Measurements from ENCODE around the gene CEACAM1.
"Not testable (repeated sequence)": the region's sequence is repeated elsewhere in the genome, so short reads cannot be mapped to it uniquely, and the experiment has no call there.

CEACAM1 gene

DNA sequence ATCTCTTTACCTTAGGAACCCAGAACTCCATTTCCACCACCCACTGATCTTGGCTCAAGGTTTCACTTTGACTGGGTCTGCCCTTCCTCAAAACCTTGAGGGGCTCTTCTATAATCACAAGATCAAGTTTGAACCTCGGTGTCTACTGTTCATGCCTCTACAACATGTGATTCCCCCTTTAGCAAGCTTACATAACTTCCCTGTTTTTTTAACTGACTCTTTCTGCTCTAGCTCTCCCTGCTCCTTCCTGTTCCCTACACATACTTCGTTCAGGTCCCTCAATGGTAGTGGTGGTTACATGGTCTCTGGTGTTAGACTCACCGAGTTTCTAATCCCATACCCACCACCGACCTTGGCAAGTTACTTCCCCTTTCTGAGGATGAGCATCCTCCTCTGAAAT is 39.7 kb upstream of the CEACAM1 start:
- TF ChIP-seq, protein P1, sequence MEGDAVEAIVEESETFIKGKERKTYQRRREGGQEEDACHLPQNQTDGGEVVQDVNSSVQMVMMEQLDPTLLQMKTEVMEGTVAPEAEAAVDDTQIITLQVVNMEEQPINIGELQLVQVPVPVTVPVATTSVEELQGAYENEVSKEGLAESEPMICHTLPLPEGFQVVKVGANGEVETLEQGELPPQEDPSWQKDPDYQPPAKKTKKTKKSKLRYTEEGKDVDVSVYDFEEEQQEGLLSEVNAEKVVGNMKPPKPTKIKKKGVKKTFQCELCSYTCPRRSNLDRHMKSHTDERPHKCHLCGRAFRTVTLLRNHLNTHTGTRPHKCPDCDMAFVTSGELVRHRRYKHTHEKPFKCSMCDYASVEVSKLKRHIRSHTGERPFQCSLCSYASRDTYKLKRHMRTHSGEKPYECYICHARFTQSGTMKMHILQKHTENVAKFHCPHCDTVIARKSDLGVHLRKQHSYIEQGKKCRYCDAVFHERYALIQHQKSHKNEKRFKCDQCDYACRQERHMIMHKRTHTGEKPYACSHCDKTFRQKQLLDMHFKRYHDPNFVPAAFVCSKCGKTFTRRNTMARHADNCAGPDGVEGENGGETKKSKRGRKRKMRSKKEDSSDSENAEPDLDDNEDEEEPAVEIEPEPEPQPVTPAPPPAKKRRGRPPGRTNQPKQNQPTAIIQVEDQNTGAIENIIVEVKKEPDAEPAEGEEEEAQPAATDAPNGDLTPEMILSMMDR (IDR thresholded peaks at IDR 0.05; ENCODE audit: low read depth, low read length, missing control alignments) = no peak
- no peak for DNase-seq (ENCODE audit: low read depth)
- in situ Hi-C loops (cut with HindIII; ENCODE audit: low sequenced_read_pairs) = no loop called here
- H3K4me3 ChIP-seq (ENCODE audit: low read depth, low read length) = no peak overlapping the region

DNA sequence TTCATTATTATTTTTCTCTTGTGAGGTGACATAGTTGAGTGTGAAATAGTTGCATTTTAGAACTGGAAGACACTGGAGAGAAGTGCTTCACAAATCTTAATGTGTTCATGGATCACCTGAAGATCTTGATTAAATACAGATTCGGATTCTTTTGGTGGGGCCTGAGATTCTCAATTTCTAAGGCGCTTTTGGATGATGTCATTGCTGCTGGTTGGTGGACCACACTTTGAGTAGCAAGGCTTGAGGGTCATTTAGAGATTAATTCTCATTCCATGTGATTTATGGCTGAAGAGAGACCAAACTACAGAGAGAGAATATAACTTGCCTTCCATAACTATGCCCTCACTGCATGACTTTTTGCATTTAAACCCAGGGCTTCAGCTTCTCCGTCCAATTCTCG is 39.3 kb upstream of the CEACAM1 start:
- in situ Hi-C loops (cut with HindIII; ENCODE audit: low sequenced_read_pairs) = no loop called here
- H3K4me3 ChIP-seq (ENCODE audit: low read depth, low read length) = no peak overlapping the region
- TF ChIP-seq, protein P1 (IDR thresholded peaks at IDR 0.05; ENCODE audit: low read depth, low read length, missing control alignments) = no peak
- DNase-seq (ENCODE audit: low read depth) = no peak

DNA sequence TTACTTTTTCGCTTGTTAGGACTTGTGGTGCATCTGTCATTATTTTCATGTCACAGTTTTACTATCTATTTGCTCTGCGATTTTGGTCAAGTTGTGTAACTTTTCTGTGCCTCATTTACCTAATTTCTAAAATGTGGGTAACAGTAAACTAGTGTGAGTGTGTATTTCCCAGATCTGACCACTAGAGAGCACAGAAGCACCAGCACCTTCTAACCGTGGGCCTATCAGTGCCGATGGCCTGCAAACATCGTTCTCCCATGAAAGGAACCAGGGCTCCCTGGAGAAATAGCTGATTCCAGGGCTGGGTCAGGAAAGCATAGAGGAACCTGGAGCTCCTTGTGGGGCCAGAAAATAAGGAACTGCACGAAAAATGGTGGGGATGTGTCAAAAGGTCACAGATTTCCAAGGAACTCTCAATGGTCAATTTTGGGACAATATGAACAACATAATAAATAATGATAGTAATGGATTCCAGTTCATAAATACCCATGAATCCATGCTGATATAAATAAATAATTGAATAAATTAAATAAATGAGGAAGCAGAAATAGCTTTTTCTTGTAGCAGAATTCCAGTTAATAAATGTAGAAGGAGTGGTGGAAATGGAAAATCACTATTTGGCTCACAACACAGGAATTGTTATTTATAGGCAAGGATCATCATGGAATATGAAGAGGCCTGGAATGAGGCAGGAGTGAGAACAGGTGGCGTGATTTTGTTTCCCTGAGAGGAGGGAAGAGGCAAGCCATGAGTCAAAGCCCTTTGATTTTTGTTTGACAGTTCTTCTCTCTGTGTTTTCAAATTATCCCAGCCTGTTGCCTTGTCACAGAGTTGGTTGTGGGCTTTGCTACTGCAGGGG is 35.3 kb upstream of the CEACAM1 start:
- TF ChIP-seq, protein P1 (IDR thresholded peaks at IDR 0.05; ENCODE audit: low read depth, low read length, missing control alignments) = peak; percentile 76
- H3K4me3 ChIP-seq (ENCODE audit: low read depth, low read length) = no peak overlapping the region
- in situ Hi-C loops (cut with HindIII; ENCODE audit: low sequenced_read_pairs) = no loop called here
- peak; percentile 6 for DNase-seq (ENCODE audit: low read depth)

DNA sequence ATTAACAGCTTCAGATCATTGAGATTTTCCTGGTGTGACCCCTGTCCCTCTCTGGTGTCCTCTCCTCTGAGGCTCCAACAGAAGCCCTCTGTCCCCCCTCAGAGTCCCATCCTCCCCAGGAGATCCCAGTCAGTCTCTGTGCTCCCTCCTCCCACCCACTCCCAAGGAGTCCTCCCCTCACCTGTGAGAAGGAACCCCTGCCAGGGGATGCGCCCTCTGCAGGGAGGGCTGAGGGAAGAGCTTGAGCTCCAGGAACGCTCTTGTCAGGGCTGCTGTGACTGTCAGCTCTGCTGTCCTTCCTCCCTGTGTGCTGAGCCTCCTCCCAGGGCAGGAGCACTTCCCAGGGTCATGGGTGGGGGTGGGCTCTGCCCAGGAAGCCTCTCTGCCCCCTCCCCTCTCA is 33.2 kb upstream of the CEACAM1 start:
- no peak overlapping the region for H3K4me3 ChIP-seq (ENCODE audit: low read depth, low read length)

DNA sequence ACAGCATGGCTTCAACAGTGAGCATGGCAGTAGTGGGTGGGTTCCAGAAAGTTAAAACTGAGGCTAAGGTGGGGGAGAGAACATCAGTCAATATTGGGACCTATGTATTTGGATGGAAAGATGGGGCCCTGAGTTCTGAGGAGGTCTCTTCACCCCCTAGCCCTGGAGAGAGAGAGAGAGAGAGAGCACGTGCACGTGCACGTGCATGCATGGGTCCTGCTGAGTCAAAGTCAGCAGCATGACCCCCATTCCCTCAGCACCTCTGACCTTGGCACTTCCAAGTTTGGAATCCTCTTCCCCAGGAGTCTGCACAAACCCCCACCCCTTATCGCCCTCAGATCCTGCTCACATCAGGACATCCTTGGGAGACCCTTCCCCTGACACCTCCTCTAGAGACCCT is 32.5 kb upstream of the CEACAM1 start:
- TF ChIP-seq, protein P1 (IDR thresholded peaks at IDR 0.05; ENCODE audit: low read depth, low read length, missing control alignments) = no peak
- in situ Hi-C loops (cut with HindIII; ENCODE audit: low sequenced_read_pairs) = no loop called here
- no peak for DNase-seq (ENCODE audit: low read depth)
- H3K4me3 ChIP-seq (ENCODE audit: low read depth, low read length) = no peak overlapping the region

More for the DNA sequence above, 33.2 kb upstream of the CEACAM1 start:
- DNase-seq (ENCODE audit: low read depth) = no peak
- TF ChIP-seq, protein P1 (IDR thresholded peaks at IDR 0.05; ENCODE audit: low read depth, low read length, missing control alignments) = no peak
- in situ Hi-C loops (cut with HindIII; ENCODE audit: low sequenced_read_pairs) = no loop called here

DNA sequence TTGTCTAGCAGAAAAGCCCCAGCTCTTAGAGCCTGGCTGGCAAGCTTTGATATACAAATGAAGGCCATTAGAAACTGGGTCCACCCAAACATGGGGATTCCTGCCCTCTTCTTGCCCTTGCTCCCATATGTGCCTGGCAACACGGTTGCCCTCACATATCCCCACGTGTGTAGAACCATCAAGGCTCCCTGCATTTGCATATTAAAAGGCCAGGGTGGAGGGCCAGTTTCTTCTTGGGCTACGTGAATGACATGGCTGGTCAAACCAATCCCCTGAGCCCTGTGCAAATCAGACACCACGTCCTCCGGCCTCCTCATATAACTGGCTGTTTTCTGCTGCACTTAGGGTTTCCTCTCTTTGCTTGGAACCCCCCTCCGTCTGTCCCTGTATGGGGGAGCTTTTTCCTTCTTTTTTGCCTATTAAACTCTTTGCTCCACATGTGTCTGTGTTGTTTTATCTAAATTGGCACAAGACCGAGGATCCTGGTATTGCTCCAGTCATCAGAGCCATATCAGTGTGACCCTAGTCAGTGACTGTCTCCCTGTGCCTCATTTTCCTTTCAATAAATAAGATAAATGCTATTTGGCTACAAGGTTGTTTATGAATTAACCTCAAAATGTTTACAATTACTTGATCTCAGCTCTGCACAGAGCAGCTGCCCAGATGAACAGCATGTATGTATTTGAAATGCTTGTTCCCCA is 30.3 kb upstream of the CEACAM1 start:
- H3K4me3 ChIP-seq (ENCODE audit: low read depth, low read length) = no peak overlapping the region
- no peak for DNase-seq (ENCODE audit: low read depth)
- in situ Hi-C loops (cut with HindIII; ENCODE audit: low sequenced_read_pairs) = no loop called here
- TF ChIP-seq, protein P1 (IDR thresholded peaks at IDR 0.05; ENCODE audit: low read depth, low read length, missing control alignments) = no peak

DNA sequence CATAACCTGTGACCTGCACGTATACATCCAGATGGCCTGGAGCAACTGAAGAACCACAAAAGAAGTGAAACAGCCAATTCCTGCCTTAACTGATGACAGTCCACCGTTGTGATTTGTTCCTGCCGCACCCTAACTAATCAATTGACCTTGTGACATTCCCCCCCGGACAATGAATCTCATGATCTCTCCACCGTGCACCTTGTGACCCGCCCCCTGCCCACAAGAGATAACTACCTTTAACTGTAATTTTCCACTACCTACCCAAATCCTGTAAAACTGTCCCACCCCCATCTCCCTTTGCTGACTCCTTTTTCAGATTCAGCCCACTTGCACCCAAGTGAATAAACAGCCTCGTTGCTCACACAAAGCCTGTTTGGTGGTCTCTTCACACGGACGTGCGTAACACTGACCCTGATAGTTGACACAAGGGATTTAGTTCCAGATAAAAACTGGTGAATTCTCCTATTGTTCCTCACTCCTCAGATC is 29.1 kb upstream of the CEACAM1 start:
- in situ Hi-C loops (cut with HindIII; ENCODE audit: low sequenced_read_pairs); H3K4me3 ChIP-seq (ENCODE audit: low read depth, low read length); DNase-seq (ENCODE audit: low read depth): not testable (repeated sequence)

Data from astrocyte of the cerebellum (primary cell).